Thyroid gland (tissue), 4 donors: Measurements from ENCODE around the gene ST3GAL4.

Experiments
- CTCF ChIP-seq, 6 experiments: fragments of 200-600 bp in 3 of 6; fragments of 450-650 bp in 3 of 6; sonication (generic) in 3 of 6; IDR thresholded peaks; one replicate each; pipeline ENCODE4 v1.5.1; 2016 to 2019; ENCODE audit warnings: antibody characterized with exemption in 6 of 6, mild to moderate bottlenecking in 2 of 6, inconsistent platforms in 1 of 6, moderate library complexity in 1 of 6
- POLR2A ChIP-seq, 2 donors: fragments of 450-650 bp; IDR thresholded peaks; one replicate each; pipeline ENCODE4 v1.6.1; 2017; ENCODE audit warnings: antibody characterized with exemption in 2 of 2, mild to moderate bottlenecking in 2 of 2, moderate library complexity in 1 of 2

GRCh38 chr11:126328001-126328390, 27.5 kb upstream of the ST3GAL4 start:
- TF ChIP-seq CTCF (IDR thresholded peaks at IDR 0.05), result no peak
- TF ChIP-seq POLR2A (IDR thresholded peaks at IDR 0.05), result no peak
